HepG2 (cell line): ENCODE results near the gene RAB20. TPM values are rescaled to one million over a fixed set of nuclear protein-coding genes. Genes with fewer than 3 reads are reported as not detected.

ENCODE experiments used
- DNMT1 ChIP-seq: sonication (generic); formaldehyde crosslinking; IDR thresholded peaks from 2 replicates; pipeline ENCODE4 v1.5.1; 2020; ENCODE audit warnings: mild to moderate bottlenecking, missing genetic modification reagents
- FOXM1 ChIP-seq: sonication (generic); formaldehyde crosslinking; IDR thresholded peaks from 2 replicates; pipeline ENCODE4 v1.5.0; 2020; ENCODE audit warnings: missing genetic modification reagents
- HOXA5 ChIP-seq: sonication (generic); formaldehyde crosslinking; IDR thresholded peaks from 2 replicates; pipeline ENCODE4 v1.4.0; 2020; ENCODE audit warnings: missing genetic modification reagents
- MED8 ChIP-seq: sonication (generic); formaldehyde crosslinking; IDR thresholded peaks from 2 replicates; pipeline ENCODE4 v1.8.1; 2023; ENCODE audit warnings: mild to moderate bottlenecking, missing genetic modification reagents; ENCODE audit not compliant: insufficient replicate concordance
- REST ChIP-seq, 2 experiments: IDR thresholded peaks; 2 replicates each; pipeline ENCODE4 v1.6.1; 2011 to 2012; ENCODE audit warnings: low read length in 2 of 2, borderline replicate concordance in 1 of 2, low read depth in 1 of 2, mild to moderate bottlenecking in 1 of 2, moderate library complexity in 1 of 2
- SALL1 ChIP-seq: sonication (generic); formaldehyde crosslinking; IDR thresholded peaks from 2 replicates; pipeline ENCODE4 v1.8.0; 2022; ENCODE audit warnings: mild to moderate bottlenecking, missing genetic modification reagents
- ZC3H4 ChIP-seq: sonication (generic); formaldehyde crosslinking; IDR thresholded peaks from 2 replicates; pipeline ENCODE4 v1.4.0; 2020; ENCODE audit warnings: missing genetic modification reagents, borderline replicate concordance
- ZMYM4 ChIP-seq: sonication (generic); formaldehyde crosslinking; IDR thresholded peaks from 2 replicates; pipeline ENCODE4 v1.8.1; 2023; ENCODE audit warnings: mild to moderate bottlenecking, missing genetic modification reagents
- ZNF142 ChIP-seq: sonication (generic); formaldehyde crosslinking; IDR thresholded peaks from 2 replicates; pipeline ENCODE4 v1.4.0; 2020; ENCODE audit warnings: missing genetic modification reagents
- polyA plus RNA-seq, 8 experiments: library from polyadenylated mRNA; depleted of rRNA in 3 of 8; stranded (reverse) in 7 of 8; unstranded in 1 of 8; fragments of >200 nt; fragmentation: Illumina TruSeq in 4 of 8; extraction: Trizol in 4 of 8; gene quantifications; 2 replicates each; pipeline versions ENCODE4 v1.2.1 to v1.2.3, GENCODE V29; 2011 to 2016; ENCODE audit warnings: low read depth in 4 of 8, missing spikeins in 1 of 8, mixed read lengths in 1 of 8; ENCODE audit not compliant: insufficient read depth in 1 of 8
- total RNA-seq, 5 experiments: library from RNA; depleted of rRNA; stranded (reverse); fragments of >200 nt; fragmentation: Illumina TruSeq; extraction: Trizol; gene quantifications; 2 replicates each; pipeline ENCODE4 v1.2.3, GENCODE V29; 2016; ENCODE audit warnings: low read depth in 1 of 5

Gene RAB20
- total and polyA plus RNA-seq, 2 of the 13 experiments (the other 11 are each of a cell fraction or from before 2014, with no cell fraction given) = 15.6 to 30.5 TPM

- TF ChIP-seq REST (IDR thresholded peaks at IDR 0.05; ENCODE audit: borderline replicate concordance in 1 of 2, low read depth in 1 of 2, low read length in 2 of 2) = no peak
- 0 out of 2 replicates have a peak, but pooled peaks have one; percentile 5 for TF ChIP-seq ZMYM4 (CRISPR knock-in tag)
- TF ChIP-seq ZC3H4 = no peak
- TF ChIP-seq SALL1 (CRISPR knock-in tag) = peak; percentile 12; the same call in 1 of the 2 replicates
- TF ChIP-seq ZNF142 (CRISPR knock-in tag) = 0 out of 2 replicates have a peak, but pooled peaks have one; percentile 52
- peak; percentile 75; the same call in 1 of the 2 replicates for TF ChIP-seq DNMT1 (CRISPR knock-in tag)
- no peak for TF ChIP-seq FOXM1 (CRISPR knock-in tag)
- TF ChIP-seq MED8 (CRISPR knock-in tag) = no peak
- no peak; the same call in 1 of the 2 replicates for TF ChIP-seq HOXA5
These were observed 750 bp downstream of the RAB20 start (continued) for GRCh38 chr13:110560601-110561343.
